LNCaP clone FGC (cell line): ENCODE measurements around the gene ACTN2.

Source experiments
- DNase-seq: peaks from one replicate; pipeline ENCODE4 v3.0.0-alpha.2; 2011; ENCODE audit warnings: low read depth
- H3K4me3 ChIP-seq: 2 replicates; pipeline ENCODE4 v1.5.1; 2011; ENCODE audit warnings: mild to moderate bottlenecking, low read depth, low read length, control low read depth
- TF ChIP-seq, protein P1 (sequence below): IDR thresholded peaks from 2 replicates; pipeline ENCODE4 v1.5.1; 2012; ENCODE audit warnings: mild to moderate bottlenecking; ENCODE audit not compliant: control insufficient read depth, insufficient read depth; ENCODE audit errors: extremely low read depth

Gene ACTN2

DNA sequence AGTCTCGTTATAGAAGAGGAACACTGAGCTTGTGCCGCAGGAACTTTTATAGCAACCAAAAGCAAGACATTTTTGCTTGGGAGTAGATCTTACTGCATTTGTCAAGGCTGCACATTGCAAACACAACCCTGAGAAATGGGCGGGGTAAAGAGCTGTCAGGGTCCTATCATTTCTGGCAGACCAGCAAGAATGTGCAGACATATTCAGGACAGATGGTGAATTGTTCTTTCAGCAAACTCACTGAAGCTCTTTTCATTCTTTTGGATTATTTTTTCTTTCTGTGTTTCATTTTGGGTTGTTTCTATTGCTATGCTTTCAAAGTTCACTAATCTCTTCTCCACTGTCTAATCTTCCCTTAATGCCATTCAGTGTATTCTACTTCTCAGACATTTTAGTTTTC lies 5.1 kb upstream of the ACTN2 start:
- no peak overlapping the region for H3K4me3 ChIP-seq
- TF ChIP-seq, protein P1, sequence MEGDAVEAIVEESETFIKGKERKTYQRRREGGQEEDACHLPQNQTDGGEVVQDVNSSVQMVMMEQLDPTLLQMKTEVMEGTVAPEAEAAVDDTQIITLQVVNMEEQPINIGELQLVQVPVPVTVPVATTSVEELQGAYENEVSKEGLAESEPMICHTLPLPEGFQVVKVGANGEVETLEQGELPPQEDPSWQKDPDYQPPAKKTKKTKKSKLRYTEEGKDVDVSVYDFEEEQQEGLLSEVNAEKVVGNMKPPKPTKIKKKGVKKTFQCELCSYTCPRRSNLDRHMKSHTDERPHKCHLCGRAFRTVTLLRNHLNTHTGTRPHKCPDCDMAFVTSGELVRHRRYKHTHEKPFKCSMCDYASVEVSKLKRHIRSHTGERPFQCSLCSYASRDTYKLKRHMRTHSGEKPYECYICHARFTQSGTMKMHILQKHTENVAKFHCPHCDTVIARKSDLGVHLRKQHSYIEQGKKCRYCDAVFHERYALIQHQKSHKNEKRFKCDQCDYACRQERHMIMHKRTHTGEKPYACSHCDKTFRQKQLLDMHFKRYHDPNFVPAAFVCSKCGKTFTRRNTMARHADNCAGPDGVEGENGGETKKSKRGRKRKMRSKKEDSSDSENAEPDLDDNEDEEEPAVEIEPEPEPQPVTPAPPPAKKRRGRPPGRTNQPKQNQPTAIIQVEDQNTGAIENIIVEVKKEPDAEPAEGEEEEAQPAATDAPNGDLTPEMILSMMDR: no peak
- DNase-seq: no peak

DNA sequence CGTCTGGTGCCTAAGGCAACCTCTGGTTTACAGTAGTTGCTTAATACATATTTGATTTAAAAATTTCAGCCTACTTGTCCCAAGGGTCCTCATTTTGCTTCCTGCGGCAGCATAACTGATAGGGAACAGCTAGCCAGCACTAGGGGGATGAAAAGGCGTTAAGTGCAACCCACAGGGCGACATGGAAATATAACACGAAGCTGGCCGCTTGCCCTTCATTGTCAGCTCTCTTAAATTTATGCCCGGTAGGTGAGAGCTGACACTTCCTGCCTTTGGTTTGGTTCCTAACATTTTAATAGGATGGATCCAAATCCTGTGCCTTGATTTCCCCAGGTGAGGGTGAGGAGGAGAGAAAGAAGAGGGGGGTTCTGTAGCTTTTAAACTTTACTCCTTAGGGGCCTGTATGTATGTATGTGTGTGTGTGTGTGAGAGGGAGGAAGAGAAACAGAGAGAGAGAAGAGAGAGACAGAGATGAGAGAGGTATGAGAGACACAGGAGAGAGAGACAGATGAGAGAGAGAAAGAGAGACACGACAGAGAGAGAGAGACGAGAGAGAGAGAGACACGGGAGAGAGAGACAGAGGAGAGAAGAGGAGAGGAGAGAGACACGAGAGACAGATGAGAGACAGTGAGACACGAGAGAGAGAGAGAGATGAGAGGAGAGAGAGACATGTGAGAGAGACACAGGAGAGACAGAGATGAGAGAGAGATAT lies 938 bp upstream of the ACTN2 start:
- DNase-seq: no peak
- no peak overlapping the region for H3K4me3 ChIP-seq

DNA sequence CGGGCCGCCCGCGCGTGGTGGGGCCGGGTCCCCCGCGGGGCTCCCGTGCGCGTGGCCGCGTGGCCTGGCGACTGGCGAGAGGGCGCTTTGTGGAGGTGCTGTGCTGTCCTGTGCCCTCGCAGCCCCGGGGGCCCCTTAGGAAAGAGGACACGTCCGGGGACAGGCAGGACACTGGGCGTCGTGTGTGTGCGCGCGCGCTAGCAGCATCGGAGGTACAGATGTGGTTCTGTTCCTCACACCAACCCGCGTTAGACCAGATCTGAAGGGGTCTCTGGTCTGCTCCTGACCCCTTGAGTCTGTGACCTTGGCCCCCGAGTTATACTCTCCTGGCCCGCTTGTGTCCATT lies 489 bp downstream of the ACTN2 start:
- TF ChIP-seq, protein P1: no peak
- no peak for DNase-seq
- H3K4me3 ChIP-seq: no peak overlapping the region

More for the DNA sequence above, 938 bp upstream of the ACTN2 start:
- TF ChIP-seq, protein P1: no peak

DNA sequence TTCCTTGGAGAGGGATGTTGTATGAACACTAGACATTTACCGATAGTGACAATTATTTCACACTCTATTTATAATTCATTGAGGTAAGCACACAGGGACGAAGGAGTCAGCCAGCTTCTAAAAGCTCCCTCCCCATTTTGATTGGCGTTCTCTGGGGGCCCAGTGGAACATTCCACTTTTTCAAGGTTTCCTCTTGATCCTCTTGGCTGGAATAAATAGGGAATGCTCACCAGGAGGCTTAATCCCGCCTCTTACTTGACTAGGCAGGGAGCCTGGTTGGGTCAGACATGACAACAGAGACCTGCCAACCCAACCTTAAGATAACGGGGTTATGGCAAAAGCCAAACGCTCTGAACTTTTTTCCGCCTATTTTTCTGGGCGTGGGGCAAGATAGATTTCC lies 974 bp downstream of the ACTN2 start:
- TF ChIP-seq, protein P1: no peak
- no peak for DNase-seq
- no peak overlapping the region for H3K4me3 ChIP-seq

DNA sequence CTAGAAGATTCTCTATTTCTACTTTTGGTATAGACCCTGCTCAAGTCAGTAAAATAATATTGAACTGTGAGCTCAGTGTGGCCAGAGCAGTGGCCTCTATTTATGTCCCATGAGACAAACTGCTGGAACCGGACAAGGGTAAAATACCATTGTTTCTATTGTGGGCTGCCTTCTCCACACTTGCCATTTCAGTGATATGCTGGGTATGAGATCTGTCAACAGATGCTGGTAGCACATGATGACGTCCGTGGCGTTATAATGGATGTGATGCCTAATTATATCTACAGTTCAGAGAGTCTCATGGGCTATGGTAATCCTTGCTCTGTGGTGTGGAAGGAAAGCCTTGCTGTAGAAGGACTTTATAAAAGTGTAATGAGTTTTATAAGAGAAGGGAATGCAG lies 2.4 kb downstream of the ACTN2 start:
- DNase-seq: no peak
- TF ChIP-seq, protein P1: no peak
- no peak overlapping the region for H3K4me3 ChIP-seq

DNA sequence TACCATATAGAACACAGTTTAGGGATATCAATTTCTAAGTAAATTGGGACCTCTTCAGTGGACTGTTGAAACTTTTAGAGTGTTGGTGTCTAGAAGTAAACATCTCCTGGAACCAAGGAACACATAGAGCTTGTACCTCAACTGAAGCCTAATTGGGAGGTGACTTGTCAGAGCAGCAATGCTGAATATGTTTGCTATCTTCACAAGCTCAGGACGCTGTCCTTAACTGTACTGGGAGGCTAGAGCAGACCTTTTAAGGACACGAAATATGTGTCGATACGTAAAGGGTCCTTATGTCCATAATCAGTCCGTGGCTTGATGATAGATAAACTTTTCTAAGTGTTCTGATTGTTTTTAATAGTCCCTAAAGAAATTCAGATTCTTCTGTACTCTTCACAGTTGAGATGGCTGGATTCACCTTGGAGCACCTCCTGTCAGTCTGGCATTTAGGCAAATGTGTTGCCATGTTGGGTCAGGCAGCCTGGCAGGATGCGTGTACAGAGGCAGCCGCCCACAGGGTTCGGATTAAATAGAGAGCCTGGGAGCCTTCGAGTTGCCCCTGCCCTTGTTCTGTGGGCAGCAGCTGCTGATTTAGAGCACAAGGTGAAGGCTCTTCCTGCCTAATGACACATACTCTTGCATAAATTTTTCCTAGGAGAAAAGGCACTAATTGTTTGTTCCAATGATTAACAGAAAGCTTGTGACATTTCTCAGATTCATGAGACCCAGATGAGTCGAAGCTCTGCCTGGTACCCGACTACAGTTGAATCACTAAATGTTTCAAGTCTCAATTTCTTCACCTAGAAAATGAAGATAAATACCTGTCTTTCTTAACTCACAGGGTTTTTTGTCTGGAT lies 3.6 kb downstream of the ACTN2 start:
- H3K4me3 ChIP-seq: no peak overlapping the region
- DNase-seq: no peak
- TF ChIP-seq, protein P1: no peak
